ENCODE results near the gene COPS7B.

Gene COPS7B

GRCh38 chr2:231794383-231794782 lies 8.1 kb downstream of the COPS7B start:
- Histone ChIP-seq H3K27me3 (replicated peaks; ENCODE audit: control insufficient read depth, insufficient read depth, low read length) (no peaks in the 10 kb centered on the region), H3K4me3 (replicated peaks; ENCODE audit: low read depth, low read length) (no peak overlapping the region), H3K36me3 (ENCODE audit: control insufficient read depth, insufficient read depth, low read length) (peaks cover 17% of the 10 kb centered on the region)
- DNase-seq (ENCODE audit: extremely low read depth, insufficient read length) = no peak
- TF ChIP-seq, protein P1, sequence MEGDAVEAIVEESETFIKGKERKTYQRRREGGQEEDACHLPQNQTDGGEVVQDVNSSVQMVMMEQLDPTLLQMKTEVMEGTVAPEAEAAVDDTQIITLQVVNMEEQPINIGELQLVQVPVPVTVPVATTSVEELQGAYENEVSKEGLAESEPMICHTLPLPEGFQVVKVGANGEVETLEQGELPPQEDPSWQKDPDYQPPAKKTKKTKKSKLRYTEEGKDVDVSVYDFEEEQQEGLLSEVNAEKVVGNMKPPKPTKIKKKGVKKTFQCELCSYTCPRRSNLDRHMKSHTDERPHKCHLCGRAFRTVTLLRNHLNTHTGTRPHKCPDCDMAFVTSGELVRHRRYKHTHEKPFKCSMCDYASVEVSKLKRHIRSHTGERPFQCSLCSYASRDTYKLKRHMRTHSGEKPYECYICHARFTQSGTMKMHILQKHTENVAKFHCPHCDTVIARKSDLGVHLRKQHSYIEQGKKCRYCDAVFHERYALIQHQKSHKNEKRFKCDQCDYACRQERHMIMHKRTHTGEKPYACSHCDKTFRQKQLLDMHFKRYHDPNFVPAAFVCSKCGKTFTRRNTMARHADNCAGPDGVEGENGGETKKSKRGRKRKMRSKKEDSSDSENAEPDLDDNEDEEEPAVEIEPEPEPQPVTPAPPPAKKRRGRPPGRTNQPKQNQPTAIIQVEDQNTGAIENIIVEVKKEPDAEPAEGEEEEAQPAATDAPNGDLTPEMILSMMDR (IDR thresholded peaks at IDR 0.05; ENCODE audit: insufficient read depth, low read length, poor library complexity, severe bottlenecking) = no peak

- H3K36me3 ChIP-seq (ENCODE audit: control insufficient read depth, insufficient read depth, low read length) = peaks cover 17% of the 10 kb centered on the region
- TF ChIP-seq, protein P1 (IDR thresholded peaks at IDR 0.05; ENCODE audit: insufficient read depth, low read length, poor library complexity, severe bottlenecking) = peak; percentile 12
- no peaks in the 10 kb centered on the region for H3K27me3 ChIP-seq (replicated peaks; ENCODE audit: control insufficient read depth, insufficient read depth, low read length)
- H3K4me3 ChIP-seq (replicated peaks; ENCODE audit: low read depth, low read length) = no peak overlapping the region
- no peak for DNase-seq (ENCODE audit: extremely low read depth, insufficient read length)
Observed at GRCh38 chr2:231795525-231796327, 9.5 kb downstream of the COPS7B start.

DNA sequence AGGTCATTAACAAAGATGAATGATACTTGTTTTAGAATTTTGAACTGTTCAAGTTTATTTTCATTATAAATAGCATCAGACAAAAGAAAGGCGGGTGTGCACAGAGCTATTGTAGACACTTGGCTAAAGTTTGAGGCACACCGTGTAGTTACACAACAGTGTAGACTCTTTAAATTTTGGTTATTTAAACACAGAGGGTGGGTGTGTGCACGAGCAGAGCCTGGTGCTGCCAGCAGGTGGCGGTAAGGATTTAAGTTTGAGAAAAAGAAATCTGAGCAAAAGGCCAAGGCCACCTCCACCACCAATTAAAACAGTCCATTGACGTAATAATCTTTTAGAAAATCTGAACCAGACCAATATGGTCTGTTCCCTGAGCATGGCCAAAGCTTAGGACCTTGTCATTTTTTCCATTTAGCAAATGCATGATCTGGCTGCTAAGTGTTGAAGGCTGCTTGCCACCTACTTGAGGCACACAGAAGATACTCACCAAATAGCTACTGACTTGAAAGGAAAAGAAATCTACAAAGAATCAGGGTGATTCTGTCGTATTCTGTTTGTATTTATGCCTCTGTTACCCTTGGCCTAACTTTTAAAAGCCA lies 14.3 kb downstream of the COPS7B start:
- Histone ChIP-seq H3K27me3 (replicated peaks; ENCODE audit: control insufficient read depth, insufficient read depth, low read length) (no peaks in the 10 kb centered on the region), H3K4me3 (replicated peaks; ENCODE audit: low read depth, low read length) (no peak overlapping the region), H3K36me3 (ENCODE audit: control insufficient read depth, insufficient read depth, low read length) (peaks cover 18% of the 10 kb centered on the region)
- DNase-seq (ENCODE audit: extremely low read depth, insufficient read length) = no peak
- TF ChIP-seq, protein P1 (IDR thresholded peaks at IDR 0.05; ENCODE audit: insufficient read depth, low read length, poor library complexity, severe bottlenecking) = peak; percentile 65

DNA sequence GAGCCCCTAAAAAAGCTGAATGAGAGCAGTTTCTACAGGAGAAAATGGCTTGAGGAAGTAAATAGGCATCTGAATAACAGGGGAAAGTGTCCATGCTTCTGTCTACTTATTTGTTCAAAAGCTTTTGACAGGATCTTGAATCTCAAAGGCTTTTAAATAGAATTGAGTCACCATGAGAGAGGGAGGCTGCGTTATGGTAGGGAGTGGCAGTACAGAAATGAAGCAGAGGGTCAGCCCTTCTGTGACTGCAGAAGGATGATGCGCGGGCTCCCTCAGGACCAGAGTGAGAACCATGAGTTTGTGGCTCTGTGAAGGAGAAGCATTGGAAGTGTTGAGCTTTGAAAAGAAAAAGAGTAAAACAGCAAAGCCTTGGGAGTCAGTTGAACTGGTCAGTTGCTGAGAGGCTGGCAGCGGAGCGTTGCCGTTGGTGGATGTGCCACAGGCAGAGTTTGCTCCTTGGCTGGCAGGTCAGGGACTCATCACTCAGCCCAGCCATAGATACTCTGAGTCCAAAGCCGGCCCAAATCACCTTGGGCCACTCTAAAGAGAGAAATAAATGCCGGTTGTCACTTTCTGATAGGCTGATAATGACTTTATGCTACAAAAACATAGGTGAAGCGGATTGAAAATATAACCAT lies 17.4 kb downstream of the COPS7B start:
- H3K4me3 ChIP-seq (replicated peaks; ENCODE audit: low read depth, low read length) = no peak overlapping the region
- no peak for DNase-seq (ENCODE audit: extremely low read depth, insufficient read length)
- H3K36me3 ChIP-seq (ENCODE audit: control insufficient read depth, insufficient read depth, low read length) = peaks cover 18% of the 10 kb centered on the region
- TF ChIP-seq, protein P1 (IDR thresholded peaks at IDR 0.05; ENCODE audit: insufficient read depth, low read length, poor library complexity, severe bottlenecking) = no peak
- H3K27me3 ChIP-seq (replicated peaks; ENCODE audit: control insufficient read depth, insufficient read depth, low read length) = no peaks in the 10 kb centered on the region

- Histone ChIP-seq H3K36me3 (ENCODE audit: control insufficient read depth, insufficient read depth, low read length) (peaks cover 24% of the 10 kb centered on the region), H3K27me3 (replicated peaks; ENCODE audit: control insufficient read depth, insufficient read depth, low read length) (no peaks in the 10 kb centered on the region), H3K4me3 (replicated peaks; ENCODE audit: low read depth, low read length) (no peak overlapping the region)
- no peak for DNase-seq (ENCODE audit: extremely low read depth, insufficient read length)
- TF ChIP-seq, protein P1 (IDR thresholded peaks at IDR 0.05; ENCODE audit: insufficient read depth, low read length, poor library complexity, severe bottlenecking) = no peak
Observed at GRCh38 chr2:231807020-231807419, 20.8 kb downstream of the COPS7B start.
